Activated CD8-positive, alpha-beta T cell treated with anti-CD3 and anti-CD28 coated beads for 36 hours (primary cell): ENCODE results near the gene ZNF697. TPM values are rescaled to one million over a fixed set of nuclear protein-coding genes. Genes with fewer than 3 reads are reported as not detected.
"Not testable (repeated sequence)": the region's sequence is repeated elsewhere in the genome, so short reads cannot be mapped to it uniquely, and the experiment has no call there.

ENCODE experiments used
- ATAC-seq: fragments of 200-7000 bp; cut with Tn5 transposase; one replicate; pipeline ENCODE4 v1.10.0; 2021; ENCODE audit warnings: mild to moderate bottlenecking, moderate library complexity
- CTCF ChIA-PET: fragments of 350-600 bp; sonication (Branson Sonifier 250); formaldehyde crosslinking; loops from one replicate; lab custom pipeline; 2021; ENCODE audit warnings: antibody characterized with exemption; lab: Charles Lee
- POLR2A ChIA-PET: fragments of 350-600 bp; sonication (Branson Sonifier 250); formaldehyde crosslinking; loops from one replicate; lab custom pipeline; 2021; ENCODE audit warnings: antibody characterized with exemption; lab: Charles Lee
- DNase-seq: peaks from one replicate; pipeline ENCODE4 v3.0.0-alpha.2; 2020
- H3K27ac Mint-ChIP-seq: one replicate; pipeline ENCODE4 v1.8.0; 2021; ENCODE audit warnings: mild to moderate bottlenecking, mixed read lengths
- H3K27me3 Mint-ChIP-seq: one replicate; pipeline ENCODE4 v1.8.0; 2021; ENCODE audit warnings: mixed read lengths
- H3K36me3 Mint-ChIP-seq: one replicate; pipeline ENCODE4 v1.8.0; 2021; ENCODE audit warnings: low read depth, mixed read lengths
- H3K4me1 Mint-ChIP-seq: one replicate; pipeline ENCODE4 v1.8.0; 2021; ENCODE audit warnings: low read depth, mixed read lengths
- H3K4me3 Mint-ChIP-seq: one replicate; pipeline ENCODE4 v1.8.0; 2021; ENCODE audit warnings: mild to moderate bottlenecking, moderate library complexity, mixed read lengths
- H3K9me3 Mint-ChIP-seq: one replicate; pipeline ENCODE4 v1.8.0; 2021; ENCODE audit warnings: mixed read lengths
- CTCF ChIP-seq: fragments of 200-600 bp; IDR thresholded peaks from one replicate; pipeline ENCODE4 v1.8.0; 2022; ENCODE audit warnings: antibody characterized with exemption, mild to moderate bottlenecking
- intact Hi-C: fragments of 100-400 bp; cut with micrococcal nuclease; formaldehyde crosslinking; loops from one replicate; pipeline ENCODE4 v1.10.0; 2022
- total RNA-seq, 2 experiments: library from RNA; stranded (reverse); gene quantifications; one replicate each; pipeline ENCODE4 v1.2.3, GENCODE V29; 2021

The ZNF697 gene
- total RNA-seq, 2 experiments from 2014 or later = 0.20 to 0.38 TPM

- ATAC-seq (no peak), DNase-seq (no peak)
- Mint-ChIP-seq H3K27ac (no peak overlapping the region), H3K27me3 (peaks cover 5% of the 10 kb centered on the region), H3K4me3 (no peak overlapping the region), H3K9me3 (no peaks in the 10 kb centered on the region), H3K36me3 (no peaks in the 10 kb centered on the region), H3K4me1 (no peaks in the 10 kb centered on the region)
- no peak for TF ChIP-seq CTCF
- CTCF ChIA-PET = no interaction called here
- POLR2A ChIA-PET = no interaction called here
- intact Hi-C loops = no loop called here
Observed at GRCh38 chr1:119623193-119623515, 24.9 kb downstream of the ZNF697 start.

GRCh38 chr1:119622311-119623192 lies 25.5 kb downstream of the ZNF697 start:
- no peaks in the 10 kb centered on the region for H3K36me3 Mint-ChIP-seq
- ChIA-PET CTCF (interaction anchor here (1.3 to 2.3 kb wide), 2 partner anchors 11 to 53 kb away, joined by 4 to 14 read pairs; no protein-coding TSS in a partner anchor), POLR2A (no interaction called here)
- TF ChIP-seq CTCF = no peak
- H3K27me3 Mint-ChIP-seq = peaks cover 5% of the 10 kb centered on the region
- H3K9me3 Mint-ChIP-seq = no peaks in the 10 kb centered on the region
- ATAC-seq (no peak), DNase-seq (no peak)
- H3K4me3 Mint-ChIP-seq = no peak overlapping the region
- no peak overlapping the region for H3K27ac Mint-ChIP-seq
- intact Hi-C loops = no loop called here
- no peaks in the 10 kb centered on the region for H3K4me1 Mint-ChIP-seq

- no peak for ATAC-seq
- TF ChIP-seq CTCF = no peak
- Mint-ChIP-seq H3K36me3 (no peaks in the 10 kb centered on the region), H3K27ac (no peak overlapping the region), H3K4me1 (no peaks in the 10 kb centered on the region), H3K27me3 (no peaks in the 10 kb centered on the region), H3K4me3 (no peak overlapping the region), H3K9me3 (no peaks in the 10 kb centered on the region)
- POLR2A ChIA-PET = no interaction called here
- DNase-seq = no peak
- intact Hi-C loops = no loop called here
- CTCF ChIA-PET = interaction anchor here (1.2 to 2.3 kb wide), 4 partner anchors 8 to 54 kb away, joined by 3 to 14 read pairs (median 4); no protein-coding TSS in a partner anchor
Observed at GRCh38 chr1:119621705-119622104, 26.4 kb downstream of the ZNF697 start.

- intact Hi-C loops = no loop called here
- no peaks in the 10 kb centered on the region for H3K9me3 Mint-ChIP-seq
- no peak overlapping the region for H3K4me3 Mint-ChIP-seq
- H3K27me3 Mint-ChIP-seq = no peaks in the 10 kb centered on the region
- H3K27ac Mint-ChIP-seq = no peak overlapping the region
- POLR2A ChIA-PET = no interaction called here
- no peak for TF ChIP-seq CTCF
- H3K4me1 Mint-ChIP-seq = no peaks in the 10 kb centered on the region
- ATAC-seq (no peak), DNase-seq (no peak)
- H3K36me3 Mint-ChIP-seq = no peaks in the 10 kb centered on the region
- CTCF ChIA-PET = interaction anchor here (1.1 to 11.7 kb wide), 2 partner anchors 12 to 57 kb away, joined by 4 to 250 read pairs; no protein-coding TSS in a partner anchor
Observed at GRCh38 chr1:119617751-119618691, 30.0 kb downstream of the ZNF697 start.

GRCh38 chr1:119616748-119617147 lies 31.3 kb downstream of the ZNF697 start:
- H3K36me3 Mint-ChIP-seq, intact Hi-C loops, H3K4me3 Mint-ChIP-seq, H3K27ac Mint-ChIP-seq, H3K27me3 Mint-ChIP-seq, ATAC-seq, H3K9me3 Mint-ChIP-seq, DNase-seq, POLR2A ChIA-PET, H3K4me1 Mint-ChIP-seq: not testable (repeated sequence)
- CTCF ChIA-PET = interaction anchor here (0.6 to 11.7 kb wide), 6 partner anchors 12 to 202 kb away, joined by 3 to 250 read pairs (median 3); no protein-coding TSS in a partner anchor

- H3K27ac Mint-ChIP-seq, POLR2A ChIA-PET, H3K36me3 Mint-ChIP-seq, ATAC-seq, H3K9me3 Mint-ChIP-seq, DNase-seq, intact Hi-C loops, H3K4me1 Mint-ChIP-seq, H3K27me3 Mint-ChIP-seq, H3K4me3 Mint-ChIP-seq: not testable (repeated sequence)
- CTCF ChIA-PET = interaction anchor here (1.2 to 11.7 kb wide), 4 partner anchors 41 to 340 kb away, joined by 3 to 250 read pairs (median 14); no protein-coding TSS in a partner anchor
Observed at GRCh38 chr1:119615100-119615499, 33.0 kb downstream of the ZNF697 start.
